CD14-positive monocyte (primary cell): ENCODE results near the gene ZFP36L2. TPM values are rescaled to one million over a fixed set of nuclear protein-coding genes. Genes with fewer than 3 reads are reported as not detected.
A peak's percentile ranks its signal among the peaks of the same experiment; 100 is the strongest.

ENCODE experiments used
- DNase-seq, 3 donors: peaks; one replicate each; pipeline ENCODE4 v3.0.0-alpha.2; 2011 to 2022
- H2AFZ ChIP-seq: 2 replicates; pipeline ENCODE4 v1.6.0; 2012; ENCODE audit warnings: mild to moderate bottlenecking, low read depth, low read length, inconsistent platforms; ENCODE audit not compliant: insufficient read depth, poor library complexity, severe bottlenecking
- H3K27ac ChIP-seq, 2 donors: 1 replicate in 1 of 2; 2 replicates in 1 of 2; pipeline ENCODE4 v1.5.1; 2012 to 2013; ENCODE audit warnings: low read length in 2 of 2, control low read depth in 1 of 2, inconsistent platforms in 1 of 2, low read depth in 1 of 2, mild to moderate bottlenecking in 1 of 2
- H3K27me3 ChIP-seq, 2 donors: one replicate each; pipeline versions ENCODE4 v1.6.0 to v1.6.1; 2011 to 2013; ENCODE audit warnings: low read length in 2 of 2; ENCODE audit not compliant: control insufficient read depth in 2 of 2, insufficient read depth in 2 of 2
- H3K36me3 ChIP-seq, 2 donors: replicated peaks in 1 of 2; 1 replicate in 1 of 2; 2 replicates in 1 of 2; pipeline versions ENCODE4 v1.5.1 to v1.6.1; 2012 to 2013; ENCODE audit warnings: low read length in 2 of 2, control low read depth in 1 of 2, inconsistent platforms in 1 of 2, mild to moderate bottlenecking in 1 of 2; ENCODE audit not compliant: insufficient read depth in 2 of 2, control insufficient read depth in 1 of 2
- H3K4me1 ChIP-seq, 2 donors: 1 replicate in 1 of 2; 2 replicates in 1 of 2; pipeline versions ENCODE4 v1.5.1 to v1.6.1; 2012 to 2013; ENCODE audit warnings: low read length in 2 of 2, control low read depth in 1 of 2, inconsistent platforms in 1 of 2, mild to moderate bottlenecking in 1 of 2, moderate library complexity in 1 of 2; ENCODE audit not compliant: insufficient read depth in 2 of 2, control insufficient read depth in 1 of 2
- H3K4me2 ChIP-seq: replicated peaks from 2 replicates; pipeline ENCODE3; 2012; ENCODE audit warnings: low read length, moderate library complexity, mild to moderate bottlenecking; ENCODE audit not compliant: poor library complexity, severe bottlenecking; ENCODE audit errors: extremely low read depth
- H3K4me3 ChIP-seq, 3 experiments: fragments of 200-600 bp in 1 of 3; sonication (generic) in 1 of 3; replicated peaks in 1 of 3; 1 replicate in 2 of 3; 2 replicates in 1 of 3; pipeline ENCODE4 v1.5.1; 2011 to 2013; ENCODE audit warnings: low read length in 3 of 3, mild to moderate bottlenecking in 3 of 3, control low read depth in 2 of 3, low read depth in 2 of 3, inconsistent platforms in 1 of 3, moderate library complexity in 1 of 3
- H3K79me2 ChIP-seq: 2 replicates; pipeline ENCODE4 v1.6.0; 2012; ENCODE audit warnings: mild to moderate bottlenecking, control low read depth, inconsistent platforms, low read length, moderate library complexity; ENCODE audit not compliant: insufficient read depth
- H3K9ac ChIP-seq: 2 replicates; pipeline ENCODE4 v1.6.0; 2017; ENCODE audit warnings: low read length, mild to moderate bottlenecking; ENCODE audit not compliant: insufficient read depth, poor library complexity, severe bottlenecking
- H3K9me3 ChIP-seq, 2 donors: replicated peaks in 1 of 2; 1 replicate in 1 of 2; 2 replicates in 1 of 2; pipeline versions ENCODE4 v1.5.1 to v1.6.1; 2012 to 2013; ENCODE audit warnings: low read length in 2 of 2, control low read depth in 1 of 2; ENCODE audit not compliant: control insufficient read depth in 1 of 2, insufficient read depth in 1 of 2
- H4K20me1 ChIP-seq: 2 replicates; pipeline ENCODE4 v1.6.0; 2012; ENCODE audit warnings: mild to moderate bottlenecking, low read length, control low read depth, moderate library complexity; ENCODE audit not compliant: insufficient read depth
- H3K27ac Mint-ChIP-seq, 7 donors: one replicate each; pipeline ENCODE4 v1.8.0; 2020; ENCODE audit warnings: mild to moderate bottlenecking in 7 of 7, mixed read lengths in 7 of 7, moderate library complexity in 6 of 7, inconsistent platforms in 2 of 7
- H3K27me3 Mint-ChIP-seq, 3 donors: one replicate each; pipeline ENCODE4 v1.8.0; 2021 to 2022; ENCODE audit warnings: low read depth in 3 of 3, mild to moderate bottlenecking in 3 of 3, mixed read lengths in 3 of 3, moderate library complexity in 3 of 3, inconsistent platforms in 1 of 3
- H3K36me3 Mint-ChIP-seq, 2 donors: one replicate each; pipeline ENCODE4 v1.8.0; 2020; ENCODE audit warnings: mixed read lengths in 2 of 2, inconsistent platforms in 1 of 2, mild to moderate bottlenecking in 1 of 2
- H3K4me1 Mint-ChIP-seq: one replicate; pipeline ENCODE4 v1.8.0; 2020; ENCODE audit warnings: mild to moderate bottlenecking, mixed read lengths
- H3K4me3 Mint-ChIP-seq, 2 donors: one replicate each; pipeline ENCODE4 v1.8.0; 2020; ENCODE audit warnings: mild to moderate bottlenecking in 2 of 2, mixed read lengths in 2 of 2, moderate library complexity in 1 of 2
- H3K9me3 Mint-ChIP-seq, 7 donors: one replicate each; pipeline ENCODE4 v1.8.0; 2020 to 2022; ENCODE audit warnings: mixed read lengths in 7 of 7, mild to moderate bottlenecking in 6 of 7, moderate library complexity in 6 of 7, inconsistent platforms in 2 of 7
- CTCF ChIP-seq: fragments of 200-600 bp; IDR thresholded peaks from one replicate; pipeline ENCODE4 v1.8.0; 2022; ENCODE audit warnings: antibody characterized with exemption, mild to moderate bottlenecking
- WGBS: methylation state at CpG from one replicate; pipeline ENCODE4 v1.1.5; 2013; ENCODE audit warnings: missing lambda C conversion rate; ENCODE audit not compliant: insufficient coverage; 5-methylcytosine and 5-hydroxymethylcytosine counted together
- intact Hi-C, 2 donors: fragments of 100-400 bp; cut with micrococcal nuclease; formaldehyde crosslinking; loops; one replicate each; pipeline versions ENCODE4 v1.15.0 to v1.15.1; 2023
- polyA plus RNA-seq, 3 donors: library from polyadenylated mRNA; depleted of rRNA in 1 of 3; unstranded in 2 of 3; stranded (reverse) in 1 of 3; fragments of 300-500 nt in 2 of 3; fragments of >200 nt in 1 of 3; fragmentation: Illumina TruSeq in 2 of 3; gene quantifications; 1 replicate in 2 of 3; 2 replicates in 1 of 3; pipeline ENCODE4 v1.2.3, GENCODE V29; 2012 to 2021

The ZFP36L2 gene
- polyA plus RNA-seq, 3 donors = 84.4 to 150 (median 88.3) TPM

DNA sequence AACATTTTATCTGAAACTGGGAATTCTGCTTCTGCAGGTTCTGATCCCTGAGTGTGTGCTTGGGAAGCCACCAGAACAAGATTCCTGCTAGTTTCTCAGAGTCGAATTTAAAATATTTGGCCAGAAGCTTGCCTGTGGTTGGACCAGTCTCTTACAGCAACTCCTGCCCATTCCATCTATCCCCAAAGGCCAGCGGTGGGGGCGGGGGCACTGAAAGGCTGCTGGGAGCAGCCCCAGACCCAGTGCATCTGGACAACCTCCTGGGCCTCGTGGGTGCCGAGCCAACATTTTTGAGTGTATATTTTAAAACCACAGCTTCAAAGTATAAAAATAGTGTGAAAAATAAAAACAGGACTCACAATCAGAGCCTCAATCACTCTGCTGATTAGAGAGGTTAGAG is 38.6 kb upstream of the ZFP36L2 start:
- no peak overlapping the region for H3K27ac ChIP-seq
- WGBS = 90% methylated on average over 2 of the region's 5 CpGs

GRCh38 chr2:43262951-43263350 is 36.5 kb upstream of the ZFP36L2 start:
- Mint-ChIP-seq H3K27ac (peak overlapping the region in 4 of 7 donors; percentile 6 to 77 (median 62)), H3K4me3 (peak overlapping the region in 1 of 2 donors; percentile 43), H3K27me3 (peaks cover 0 to 4% (median 0%) of the 10 kb centered on the region in 3 donors), H3K36me3 (peaks cover 26 to 33% of the 10 kb centered on the region in 2 donors), H3K9me3 (peaks cover 0 to 1% (median 0%) of the 10 kb centered on the region in 7 donors), H3K4me1 (peaks cover 31% of the 10 kb centered on the region)
- Histone ChIP-seq H3K27ac (no peak overlapping the region), H3K27me3 (no peaks in the 10 kb centered on the region), H3K4me2 (no peak overlapping the region), H3K9me3 (no peaks in the 10 kb centered on the region), H3K4me3 (no peak overlapping the region), H3K36me3 (no peaks in the 10 kb centered on the region), H3K79me2 (no peaks in the 10 kb centered on the region), H4K20me1 (no peaks in the 10 kb centered on the region), H2AFZ (no peak overlapping the region), H3K4me1 (peaks cover 21 to 26% of the 10 kb centered on the region in 2 donors), H3K9ac (no peak overlapping the region)
- TF ChIP-seq CTCF = no peak
- peak; percentile 44 to 75 (median 70) for DNase-seq
- intact Hi-C loops = no loop called here
- WGBS = 25% methylated on average over 4 of the region's 6 CpGs

More for the DNA sequence above, 38.6 kb upstream of the ZFP36L2 start:
- Histone ChIP-seq H3K79me2 (no peaks in the 10 kb centered on the region), H4K20me1 (no peaks in the 10 kb centered on the region), H3K4me1 (peaks cover 42 to 46% of the 10 kb centered on the region in 2 donors), H3K36me3 (no peaks in the 10 kb centered on the region), H3K4me3 (no peak overlapping the region), H3K4me2 (no peak overlapping the region), H2AFZ (no peak overlapping the region), H3K9me3 (no peaks in the 10 kb centered on the region), H3K27me3 (no peaks in the 10 kb centered on the region), H3K9ac (no peak overlapping the region)
- Mint-ChIP-seq H3K36me3 (peaks cover 33 to 36% of the 10 kb centered on the region in 2 donors), H3K4me3 (no peak overlapping the region), H3K4me1 (peaks cover 52% of the 10 kb centered on the region), H3K27ac (no peak overlapping the region), H3K27me3 (peaks cover 0 to 4% (median 0%) of the 10 kb centered on the region in 3 donors), H3K9me3 (peaks cover 0 to 1% (median 0%) of the 10 kb centered on the region in 7 donors)
- no peak for TF ChIP-seq CTCF
- intact Hi-C loops = no loop called here
- DNase-seq = no peak
